GM12801 (cell line): ENCODE measurements around the gene ATIC.

Experiments
- TF ChIP-seq, protein P1 (sequence below): IDR thresholded peaks from one replicate; pipeline ENCODE4 v1.5.1; 2011; ENCODE audit warnings: control low read depth; ENCODE audit not compliant: insufficient read length; ENCODE audit errors: extremely low read depth

Gene ATIC

DNA sequence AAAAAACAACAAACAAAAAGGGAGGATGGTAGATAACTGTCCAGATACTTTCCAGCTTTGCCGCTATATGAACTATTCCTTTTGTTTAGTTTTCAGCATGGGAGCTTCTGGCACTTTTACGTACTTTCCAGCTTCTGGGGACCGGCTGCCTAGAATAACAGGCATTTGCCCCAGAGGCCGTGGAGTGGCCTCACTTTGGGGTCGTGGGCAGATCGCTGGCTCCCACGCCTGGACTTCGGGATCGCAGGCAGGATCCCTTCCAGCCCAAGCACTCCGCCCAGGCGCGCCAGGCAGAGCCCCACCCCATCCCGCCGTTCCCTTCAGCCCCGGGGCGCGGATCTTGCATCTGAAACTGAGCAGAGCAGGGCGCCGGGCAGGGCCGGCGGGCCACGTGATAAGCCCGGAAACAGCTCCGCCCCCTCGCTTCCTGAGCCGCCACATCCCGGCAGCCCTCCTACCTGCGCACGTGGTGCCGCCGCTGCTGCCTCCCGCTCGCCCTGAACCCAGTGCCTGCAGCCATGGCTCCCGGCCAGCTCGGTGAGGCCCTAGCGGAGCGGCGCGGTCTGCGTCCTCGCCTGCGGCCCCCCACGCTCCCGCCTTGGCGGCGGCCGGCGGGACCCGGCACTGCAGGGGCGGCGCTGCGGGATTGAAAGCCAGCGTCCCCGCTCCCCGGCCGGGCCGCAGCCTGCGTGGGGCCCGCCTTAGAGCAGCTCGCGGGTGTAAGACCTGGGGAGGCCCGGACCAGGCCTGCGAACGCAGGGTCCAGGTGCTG is at the start of gene ATIC:
ATIC (plus strand) TSS at position 435 of the 772 bp plus-strand sequence; CDS start at position 519, 84 bp downstream.
- TF ChIP-seq, protein P1, sequence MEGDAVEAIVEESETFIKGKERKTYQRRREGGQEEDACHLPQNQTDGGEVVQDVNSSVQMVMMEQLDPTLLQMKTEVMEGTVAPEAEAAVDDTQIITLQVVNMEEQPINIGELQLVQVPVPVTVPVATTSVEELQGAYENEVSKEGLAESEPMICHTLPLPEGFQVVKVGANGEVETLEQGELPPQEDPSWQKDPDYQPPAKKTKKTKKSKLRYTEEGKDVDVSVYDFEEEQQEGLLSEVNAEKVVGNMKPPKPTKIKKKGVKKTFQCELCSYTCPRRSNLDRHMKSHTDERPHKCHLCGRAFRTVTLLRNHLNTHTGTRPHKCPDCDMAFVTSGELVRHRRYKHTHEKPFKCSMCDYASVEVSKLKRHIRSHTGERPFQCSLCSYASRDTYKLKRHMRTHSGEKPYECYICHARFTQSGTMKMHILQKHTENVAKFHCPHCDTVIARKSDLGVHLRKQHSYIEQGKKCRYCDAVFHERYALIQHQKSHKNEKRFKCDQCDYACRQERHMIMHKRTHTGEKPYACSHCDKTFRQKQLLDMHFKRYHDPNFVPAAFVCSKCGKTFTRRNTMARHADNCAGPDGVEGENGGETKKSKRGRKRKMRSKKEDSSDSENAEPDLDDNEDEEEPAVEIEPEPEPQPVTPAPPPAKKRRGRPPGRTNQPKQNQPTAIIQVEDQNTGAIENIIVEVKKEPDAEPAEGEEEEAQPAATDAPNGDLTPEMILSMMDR, result no peak

DNA sequence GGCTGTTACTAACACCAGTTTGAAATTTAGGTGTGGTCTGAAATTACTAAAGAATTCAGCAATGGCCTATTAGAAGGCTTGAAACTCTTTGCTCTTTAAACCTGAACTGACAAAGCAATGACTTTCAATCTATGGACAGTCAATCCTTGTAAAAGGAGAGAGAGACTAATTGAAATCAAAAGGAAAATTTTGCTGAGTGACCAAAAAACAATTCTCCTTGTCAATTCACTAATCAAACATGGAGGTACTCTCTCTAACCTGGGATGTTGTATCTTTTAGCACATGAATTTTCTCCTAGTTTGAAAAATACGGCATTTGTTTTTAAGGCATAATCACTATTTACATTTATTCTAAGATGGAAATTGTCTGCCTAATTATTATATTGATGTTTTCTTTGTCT is 49.6 kb upstream of the ATIC start:
- TF ChIP-seq, protein P1, result no peak

DNA sequence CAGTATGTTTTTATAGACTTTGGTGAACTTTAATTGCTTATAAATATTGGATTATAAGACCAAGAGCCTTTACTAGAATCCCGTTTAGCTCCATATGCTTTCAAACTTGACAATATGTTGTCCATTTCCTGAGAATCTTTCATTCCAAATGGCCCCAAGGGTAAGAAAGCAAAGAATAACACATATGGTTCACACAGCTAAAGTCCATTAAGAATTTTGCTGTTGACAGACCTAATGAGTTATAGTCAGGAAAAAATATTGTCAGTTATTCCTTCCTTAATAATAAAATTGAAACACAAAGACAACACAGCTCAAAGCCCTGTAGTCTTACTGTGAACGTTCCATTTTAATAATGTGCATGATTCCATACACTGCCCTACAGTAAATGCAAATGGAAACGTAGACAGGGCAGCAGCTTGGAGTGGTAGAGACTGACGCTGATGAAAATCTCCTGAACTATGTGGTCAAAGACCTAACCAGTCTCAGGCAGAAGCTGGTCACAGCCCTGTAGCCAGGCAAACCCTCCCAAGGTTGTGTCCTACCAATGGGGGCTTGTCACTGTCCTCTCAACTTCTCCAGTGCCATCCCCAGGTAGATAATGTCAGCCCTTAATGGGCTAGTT is 49.0 kb upstream of the ATIC start:
- TF ChIP-seq, protein P1, result no peak

DNA sequence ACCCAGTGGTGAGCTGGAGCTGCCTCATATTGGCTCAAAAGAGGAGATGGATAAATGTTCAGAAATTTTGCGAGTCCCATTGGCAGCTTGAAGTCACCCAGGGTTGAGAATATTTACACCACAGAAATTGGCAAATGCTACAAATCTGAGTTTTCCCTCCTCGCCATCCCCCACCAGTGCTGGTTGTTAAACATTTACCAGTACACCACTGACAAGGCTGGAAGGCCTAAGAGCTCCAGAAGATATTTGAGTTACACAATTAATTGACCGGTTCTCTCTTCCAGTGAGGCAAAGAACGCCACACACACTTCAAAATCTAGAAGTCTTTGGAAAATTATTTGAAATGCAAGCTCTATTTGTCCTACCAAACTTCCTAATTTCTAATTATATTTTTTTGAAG is 47.5 kb upstream of the ATIC start:
- TF ChIP-seq, protein P1, result no peak

DNA sequence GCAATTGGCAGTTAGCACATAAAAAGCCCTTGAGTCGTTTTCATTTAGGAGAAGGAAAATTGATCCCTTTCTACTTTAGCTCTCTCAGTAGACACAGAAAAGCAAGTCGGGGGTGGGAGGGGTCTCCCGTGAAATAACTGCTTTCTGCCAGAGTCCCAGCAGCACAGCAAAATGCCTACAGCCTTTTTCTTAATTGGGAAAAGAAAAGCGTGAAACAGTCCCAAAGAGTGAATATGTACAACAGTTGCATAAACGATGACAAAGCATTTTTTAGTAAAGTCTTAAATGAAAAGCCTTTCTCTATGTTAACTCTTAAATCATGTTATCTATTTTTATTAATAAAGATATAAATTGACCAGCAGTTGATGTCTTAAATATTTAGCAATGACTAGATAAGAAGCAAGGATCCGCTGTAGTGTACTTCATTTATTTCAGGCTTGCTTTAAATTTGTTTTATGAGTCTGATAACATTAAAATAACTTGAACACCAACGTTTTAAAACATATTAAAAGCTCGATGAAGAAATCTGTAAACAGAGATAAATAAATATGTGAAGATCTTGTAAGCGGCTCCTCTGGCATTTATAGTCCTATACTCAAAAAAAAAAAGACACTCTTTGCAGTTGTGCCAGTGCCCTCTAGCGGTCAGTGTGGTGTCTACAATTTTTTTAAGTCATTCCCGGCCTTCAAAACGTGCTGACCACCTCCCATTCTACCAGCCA is 42.3 kb upstream of the ATIC start:
- TF ChIP-seq, protein P1, result no peak

DNA sequence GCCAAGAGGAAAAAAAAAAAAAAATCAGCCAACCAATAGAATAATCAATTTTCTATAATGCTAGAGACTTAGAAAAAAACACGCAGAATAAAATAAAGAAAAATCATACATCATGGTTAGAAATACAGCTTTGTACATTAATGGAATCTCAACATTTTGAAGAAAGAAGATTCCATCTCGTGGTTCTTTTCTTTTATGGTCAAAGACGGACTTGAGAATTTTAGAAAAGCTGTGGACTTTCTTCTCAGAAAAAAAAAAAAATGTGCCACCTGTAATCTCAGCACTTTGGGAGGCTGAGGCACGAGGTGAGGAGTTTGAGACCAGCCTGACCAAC is 41.8 kb upstream of the ATIC start:
- TF ChIP-seq, protein P1, result no peak

DNA sequence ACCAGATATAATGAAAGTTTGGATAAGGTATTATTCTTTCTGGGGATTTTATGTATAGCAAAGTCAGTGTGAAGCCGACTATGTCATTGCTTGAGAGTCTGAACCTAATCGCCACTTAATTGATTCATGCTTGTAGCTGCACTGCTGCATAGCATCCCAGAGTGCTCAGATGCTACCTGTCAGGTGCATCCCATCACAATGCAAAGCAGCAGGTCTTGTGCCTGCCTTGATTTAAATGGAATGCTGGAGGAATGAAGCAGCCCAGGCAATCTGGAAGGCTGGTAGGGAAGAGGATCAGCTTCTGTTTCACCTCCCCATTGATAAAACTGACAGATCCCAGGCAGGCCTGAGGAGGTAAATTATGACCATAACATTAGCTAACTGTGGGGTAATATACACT is 40.4 kb upstream of the ATIC start:
- TF ChIP-seq, protein P1, result no peak
